WERI-Rb-1 (cell line): ENCODE data around the gene MARK1.

Experiments
- DNase-seq: peaks from one replicate; pipeline ENCODE4 v3.0.0-alpha.2; 2020
- H3K27ac ChIP-seq: fragments of 250-450 bp; sonication (Bioruptor Pico); 2 replicates; pipeline ENCODE4 v1.5.1; 2020; ENCODE audit warnings: mild to moderate bottlenecking, moderate library complexity
- H3K27me3 ChIP-seq: fragments of 250-450 bp; sonication (Bioruptor Pico); 2 replicates; pipeline ENCODE4 v1.5.1; 2021; ENCODE audit warnings: mild to moderate bottlenecking, low read depth, moderate library complexity; ENCODE audit not compliant: insufficient read depth, severe bottlenecking
- H3K36me3 ChIP-seq: fragments of 250-450 bp; sonication (Bioruptor Pico); 2 replicates; pipeline ENCODE4 v1.5.1; 2020; ENCODE audit warnings: mild to moderate bottlenecking, moderate library complexity
- H3K4me3 ChIP-seq: 2 replicates; pipeline ENCODE4 v1.5.1; 2011; ENCODE audit warnings: low read depth, mild to moderate bottlenecking, control low read depth, low read length
- H3K9me3 ChIP-seq: fragments of 250-450 bp; sonication (Bioruptor Pico); 2 replicates; pipeline ENCODE4 v1.5.1; 2021; ENCODE audit warnings: mild to moderate bottlenecking, moderate library complexity; ENCODE audit not compliant: severe bottlenecking
- TF ChIP-seq, protein P1 (sequence below): IDR thresholded peaks from 2 replicates; pipeline ENCODE4 v1.5.1; 2011; ENCODE audit warnings: low read depth, mild to moderate bottlenecking, control low read depth, inconsistent platforms, low read length

MARK1 gene

DNA sequence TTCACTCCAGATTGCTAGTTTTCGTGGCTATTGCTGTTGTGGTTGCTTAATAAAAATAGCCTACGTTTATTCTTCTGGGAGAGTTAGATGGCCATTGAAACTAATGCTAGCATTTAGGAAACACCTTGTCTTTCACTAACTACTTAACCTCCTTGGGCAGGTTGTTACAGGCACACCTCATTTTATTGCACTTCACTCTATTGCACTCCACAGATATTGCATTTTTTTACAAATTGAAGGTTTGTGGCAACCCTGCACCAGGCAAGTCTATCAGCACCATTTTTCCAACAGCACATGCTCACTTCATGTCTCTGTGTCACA, 11.3 kb upstream of the MARK1 start:
- DNase-seq = no peak
- Histone ChIP-seq H3K27ac (no peak overlapping the region), H3K4me3 (no peak overlapping the region), H3K9me3 (no peaks in the 10 kb centered on the region), H3K36me3 (no peaks in the 10 kb centered on the region), H3K27me3 (no peaks in the 10 kb centered on the region)
- TF ChIP-seq, protein P1, sequence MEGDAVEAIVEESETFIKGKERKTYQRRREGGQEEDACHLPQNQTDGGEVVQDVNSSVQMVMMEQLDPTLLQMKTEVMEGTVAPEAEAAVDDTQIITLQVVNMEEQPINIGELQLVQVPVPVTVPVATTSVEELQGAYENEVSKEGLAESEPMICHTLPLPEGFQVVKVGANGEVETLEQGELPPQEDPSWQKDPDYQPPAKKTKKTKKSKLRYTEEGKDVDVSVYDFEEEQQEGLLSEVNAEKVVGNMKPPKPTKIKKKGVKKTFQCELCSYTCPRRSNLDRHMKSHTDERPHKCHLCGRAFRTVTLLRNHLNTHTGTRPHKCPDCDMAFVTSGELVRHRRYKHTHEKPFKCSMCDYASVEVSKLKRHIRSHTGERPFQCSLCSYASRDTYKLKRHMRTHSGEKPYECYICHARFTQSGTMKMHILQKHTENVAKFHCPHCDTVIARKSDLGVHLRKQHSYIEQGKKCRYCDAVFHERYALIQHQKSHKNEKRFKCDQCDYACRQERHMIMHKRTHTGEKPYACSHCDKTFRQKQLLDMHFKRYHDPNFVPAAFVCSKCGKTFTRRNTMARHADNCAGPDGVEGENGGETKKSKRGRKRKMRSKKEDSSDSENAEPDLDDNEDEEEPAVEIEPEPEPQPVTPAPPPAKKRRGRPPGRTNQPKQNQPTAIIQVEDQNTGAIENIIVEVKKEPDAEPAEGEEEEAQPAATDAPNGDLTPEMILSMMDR = no peak

GRCh38 chr1:220521778-220522177, 6.2 kb upstream of the MARK1 start:
- no peaks in the 10 kb centered on the region for H3K27me3 ChIP-seq
- H3K9me3 ChIP-seq = no peaks in the 10 kb centered on the region
- no peaks in the 10 kb centered on the region for H3K36me3 ChIP-seq
- no peak overlapping the region for H3K4me3 ChIP-seq
- DNase-seq = no peak
- TF ChIP-seq, protein P1 = no peak
- H3K27ac ChIP-seq = no peak overlapping the region

- Histone ChIP-seq H3K9me3 (no peaks in the 10 kb centered on the region), H3K4me3 (no peak overlapping the region), H3K27me3 (no peaks in the 10 kb centered on the region), H3K27ac (no peak overlapping the region), H3K36me3 (peaks cover 6% of the 10 kb centered on the region; the same call in 1 of the 2 replicates)
- TF ChIP-seq, protein P1 = peak; percentile 58
- peak; percentile 31 for DNase-seq
These were observed 1.6 kb upstream of the MARK1 start for GRCh38 chr1:220526294-220526693.

- H3K4me3 ChIP-seq = peak overlapping the region; percentile 65
These were observed 543 bp upstream of the MARK1 start for GRCh38 chr1:220527279-220527907.

GRCh38 chr1:220528679-220529501, 954 bp downstream of the MARK1 start:
- TF ChIP-seq, protein P1 = peak; percentile 12; the same call in 1 of the 2 replicates
- H3K36me3 ChIP-seq = peaks cover 6% of the 10 kb centered on the region; the same call in 1 of the 2 replicates
- H3K27ac ChIP-seq = peak overlapping the region; percentile 89
- no peaks in the 10 kb centered on the region for H3K27me3 ChIP-seq
- DNase-seq = peak; percentile 25
- H3K4me3 ChIP-seq = peak overlapping the region; percentile 65
- no peaks in the 10 kb centered on the region for H3K9me3 ChIP-seq

More at GRCh38 chr1:220527279-220527907, 543 bp upstream of the MARK1 start:
- DNase-seq = no peak
- TF ChIP-seq, protein P1 = no peak
- H3K27ac ChIP-seq = peak overlapping the region; percentile 89
- H3K27me3 ChIP-seq = no peaks in the 10 kb centered on the region
- no peaks in the 10 kb centered on the region for H3K9me3 ChIP-seq
- H3K36me3 ChIP-seq = peaks cover 6% of the 10 kb centered on the region; the same call in 1 of the 2 replicates
